ENCODE data around the gene GPNMB. TPM values are rescaled to one million over a fixed set of nuclear protein-coding genes. Genes with fewer than 3 reads are reported as not detected.
"Not testable (repeated sequence)": the region's sequence is repeated elsewhere in the genome, so short reads cannot be mapped to it uniquely, and the experiment has no call there.

The GPNMB gene
- total RNA-seq = 0.27 TPM

DNA sequence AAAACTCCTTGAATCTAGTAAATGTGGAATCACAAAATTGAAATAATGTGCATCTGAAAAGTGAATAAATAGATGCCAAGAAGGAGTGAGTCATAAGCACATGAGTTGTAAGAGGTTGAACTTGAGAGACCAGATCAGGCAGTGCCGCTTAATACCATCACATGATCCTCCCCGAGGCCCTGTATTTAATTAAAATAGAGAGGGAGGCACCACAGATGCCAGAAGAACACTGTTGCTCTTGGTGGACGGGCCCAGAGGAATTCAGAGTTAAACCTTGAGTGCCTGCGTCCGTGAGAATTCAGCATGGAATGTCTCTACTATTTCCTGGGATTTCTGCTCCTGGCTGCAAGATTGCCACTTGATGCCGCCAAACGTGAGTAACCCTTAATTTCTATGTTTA, at the start of gene GPNMB:
Gene GPNMB (plus strand): TSS at position 221 of the 400 bp plus-strand sequence. CDS start 83 bp downstream, at position 304.
- peak in 1 of 3 donors; percentile 3 for DNase-seq (ENCODE audit: low read depth in 2 of 3, low spot score in 2 of 3)

DNA sequence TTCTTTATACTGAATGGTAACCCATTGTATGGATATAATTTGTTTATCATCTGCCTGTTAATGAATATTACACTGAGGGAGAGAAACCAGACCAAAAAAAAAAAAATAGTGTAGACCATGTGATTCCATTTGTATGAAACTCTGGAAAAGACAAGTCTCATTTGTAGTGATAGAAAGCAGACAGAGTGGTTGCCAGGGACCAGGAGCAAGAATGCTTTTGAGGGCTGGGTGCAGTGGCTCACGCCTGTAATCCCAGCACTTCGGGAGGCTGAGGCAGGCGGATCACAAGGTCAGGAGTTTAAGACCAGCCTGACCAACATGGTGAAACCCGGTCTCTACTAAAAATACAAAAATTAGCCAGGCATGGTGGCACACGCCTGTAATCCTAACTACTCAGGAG, 48.8 kb upstream of the GPNMB start:
- not testable (repeated sequence) for DNase-seq (ENCODE audit: low read depth in 2 of 3, low spot score in 2 of 3)

DNA sequence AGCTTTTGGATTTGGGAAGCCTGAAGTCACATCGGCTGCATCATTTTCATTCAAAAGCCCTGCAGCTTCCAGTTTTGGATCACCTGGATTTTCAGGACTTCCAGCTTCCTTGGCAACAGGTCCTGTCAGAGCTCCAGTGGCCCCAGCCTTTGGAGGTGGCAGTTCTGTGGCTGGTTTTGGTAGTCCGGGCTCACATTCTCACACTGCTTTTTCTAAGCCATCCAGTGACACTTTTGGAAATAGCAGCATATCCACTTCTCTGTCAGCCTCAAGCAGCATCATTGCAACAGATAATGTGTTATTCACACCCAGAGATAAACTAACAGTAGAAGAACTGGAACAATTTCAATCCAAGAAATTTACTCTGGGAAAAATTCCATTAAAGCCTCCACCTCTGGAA, 46.2 kb upstream of the GPNMB start:
- no peak for DNase-seq (ENCODE audit: low read depth in 2 of 3, low spot score in 2 of 3)

DNA sequence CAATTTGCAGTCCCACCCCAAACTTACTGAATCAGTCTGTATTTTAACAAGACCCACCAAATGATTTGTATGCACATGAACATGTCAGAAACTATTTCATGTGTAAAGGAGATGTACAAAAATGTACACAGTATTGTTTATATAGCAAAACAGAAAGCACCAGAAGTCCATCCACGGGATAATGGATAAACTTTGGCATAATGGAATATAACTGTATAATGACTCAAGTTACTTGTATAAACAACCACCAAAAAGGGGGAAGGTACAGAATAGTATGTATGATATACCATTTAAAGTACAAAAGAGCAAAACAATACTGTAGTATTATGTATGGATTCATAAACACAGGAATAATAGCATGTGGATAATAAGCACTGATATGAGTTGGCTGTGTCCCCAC, 42.3 kb upstream of the GPNMB start:
- no peak for DNase-seq (ENCODE audit: low read depth in 2 of 3, low spot score in 2 of 3)

DNA sequence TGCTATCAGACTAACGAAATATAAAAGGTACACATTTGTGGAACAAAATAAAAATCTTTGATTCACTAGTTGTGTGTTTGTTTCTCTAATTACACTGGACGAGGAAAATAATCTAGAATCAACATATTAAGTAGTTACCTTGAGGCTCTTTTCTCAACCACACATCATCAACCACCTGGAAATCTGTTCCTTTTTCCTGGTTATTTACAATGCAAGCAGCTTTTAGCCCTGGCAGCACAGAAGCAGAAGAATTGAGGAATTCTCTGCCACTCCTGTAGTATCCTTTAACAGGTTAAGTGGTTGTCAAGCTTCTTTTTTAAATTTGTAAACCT, 41.0 kb upstream of the GPNMB start:
- DNase-seq (ENCODE audit: low read depth in 2 of 3, low spot score in 2 of 3) = no peak

DNA sequence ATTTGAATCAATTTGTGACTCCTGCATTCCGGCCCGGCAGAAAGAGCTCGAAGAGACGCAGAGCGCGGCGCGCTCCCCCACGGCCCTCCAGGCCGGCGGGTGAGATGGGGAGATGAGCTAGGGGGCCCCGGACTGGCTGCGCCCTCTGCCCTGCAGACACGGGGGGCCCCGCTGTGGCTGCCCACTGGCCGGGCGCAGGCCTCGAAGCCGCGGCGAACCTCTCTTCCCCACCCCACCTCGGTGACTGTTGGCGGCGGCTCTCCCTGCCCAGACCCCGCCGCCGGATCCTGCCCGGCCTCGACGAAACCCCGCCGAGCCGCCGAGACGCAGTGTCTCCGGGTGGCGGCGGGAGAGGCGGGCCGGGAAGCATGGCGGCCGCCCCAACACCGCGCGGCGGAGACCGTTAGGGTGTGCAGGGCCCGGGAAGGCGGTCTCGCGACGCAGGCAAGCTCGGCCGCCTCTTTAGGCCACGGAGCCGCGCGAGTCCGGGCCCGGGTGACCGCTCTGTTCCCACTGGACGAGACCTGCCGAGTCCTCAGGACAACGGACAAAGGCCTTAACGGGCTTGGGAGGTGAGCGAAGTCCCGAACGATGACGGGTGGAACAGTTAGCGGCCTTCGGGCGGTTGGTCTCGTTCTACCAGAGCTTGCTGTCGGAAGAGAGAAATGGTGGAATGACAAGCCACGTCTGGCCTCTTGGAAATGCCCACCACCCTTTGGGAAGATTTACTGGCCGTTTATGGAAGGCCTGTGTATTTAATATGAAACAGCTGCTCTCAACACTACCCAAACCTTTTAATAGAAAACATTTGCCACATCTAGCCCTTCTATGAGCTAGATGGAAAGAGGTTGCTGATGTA, 40.4 kb upstream of the GPNMB start:
- DNase-seq (ENCODE audit: low read depth in 2 of 3, low spot score in 2 of 3) = peak in 2 of 3 donors; percentile 26 to 63

DNA sequence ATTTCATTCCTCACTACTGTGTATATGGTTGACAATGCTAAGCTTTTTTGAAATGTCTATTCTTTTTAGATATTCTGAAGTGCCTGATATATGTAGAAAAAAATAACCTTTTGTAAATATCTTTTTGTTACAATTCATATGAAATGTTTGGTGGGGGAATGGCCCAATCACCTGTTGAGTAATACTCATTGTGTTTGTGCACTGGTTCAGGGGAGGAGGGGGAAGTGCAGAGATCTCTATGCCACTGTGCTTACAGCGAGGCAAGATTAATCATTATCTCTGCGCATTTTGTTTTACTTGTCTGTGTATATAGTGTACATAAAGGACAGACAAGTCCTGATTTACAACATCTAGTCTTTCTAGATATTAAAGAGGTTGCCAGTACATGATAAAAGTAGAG, 39.6 kb upstream of the GPNMB start:
- DNase-seq (ENCODE audit: low read depth in 2 of 3, low spot score in 2 of 3) = peak in 1 of 3 donors; percentile 18

DNA sequence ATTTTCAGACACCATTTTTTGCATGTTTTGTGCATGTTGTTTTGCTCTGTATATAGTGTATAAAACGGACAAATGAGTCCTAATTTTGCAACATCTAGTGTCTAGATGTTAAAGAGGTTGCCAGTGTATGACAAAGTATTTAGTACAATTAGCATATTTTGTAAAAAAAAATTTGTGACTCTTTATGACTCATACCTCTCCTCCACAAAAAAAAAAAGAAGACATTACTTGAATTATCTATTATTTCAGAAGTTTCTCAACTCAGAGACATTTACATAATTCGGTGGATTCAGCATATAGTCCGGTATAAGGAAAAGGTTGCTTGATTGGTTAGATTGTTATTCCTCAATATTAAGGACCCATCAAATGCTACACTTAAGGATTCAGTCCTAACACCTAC, 38.7 kb upstream of the GPNMB start:
- no peak for DNase-seq (ENCODE audit: low read depth in 2 of 3, low spot score in 2 of 3)

DNA sequence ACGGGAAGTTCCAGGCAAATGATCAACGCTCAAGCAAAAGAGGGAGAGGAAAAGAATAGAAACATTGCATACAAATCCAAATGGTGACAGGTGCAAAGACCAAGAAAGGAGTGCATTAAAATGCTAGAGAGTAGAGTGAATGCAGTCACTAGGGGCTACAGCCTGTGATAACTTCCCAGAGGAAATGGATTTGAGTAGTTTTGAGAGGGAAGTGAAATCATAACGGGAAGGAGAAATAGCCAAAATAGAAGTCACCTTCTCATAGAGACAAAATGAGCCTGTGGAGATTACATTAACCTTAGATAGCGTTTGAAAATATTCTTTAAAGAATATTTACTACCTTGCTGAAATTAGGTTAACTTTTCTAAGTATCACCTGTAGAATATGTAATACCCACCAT, 38.3 kb upstream of the GPNMB start:
- no peak for DNase-seq (ENCODE audit: low read depth in 2 of 3, low spot score in 2 of 3)

DNA sequence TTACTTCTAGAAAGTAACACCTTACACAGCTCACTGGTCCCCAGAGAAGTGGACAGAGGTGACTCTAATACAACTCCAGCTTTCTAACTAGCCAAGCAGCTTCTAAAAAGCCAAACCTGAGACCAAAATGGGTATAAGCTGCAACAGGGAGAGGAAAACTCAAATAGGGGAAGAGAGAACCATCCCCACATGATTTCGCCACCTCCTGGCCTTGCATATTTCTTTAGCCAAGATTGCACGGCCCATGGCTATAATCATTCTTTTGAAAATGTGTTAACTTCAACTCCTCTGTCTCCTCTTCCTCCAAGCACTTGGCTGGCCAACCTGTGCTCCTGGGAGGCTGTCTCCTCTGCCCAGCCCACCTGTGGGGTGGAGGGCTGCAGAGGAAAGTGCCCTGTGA, 36.1 kb upstream of the GPNMB start:
- no peak for DNase-seq (ENCODE audit: low read depth in 2 of 3, low spot score in 2 of 3)

DNA sequence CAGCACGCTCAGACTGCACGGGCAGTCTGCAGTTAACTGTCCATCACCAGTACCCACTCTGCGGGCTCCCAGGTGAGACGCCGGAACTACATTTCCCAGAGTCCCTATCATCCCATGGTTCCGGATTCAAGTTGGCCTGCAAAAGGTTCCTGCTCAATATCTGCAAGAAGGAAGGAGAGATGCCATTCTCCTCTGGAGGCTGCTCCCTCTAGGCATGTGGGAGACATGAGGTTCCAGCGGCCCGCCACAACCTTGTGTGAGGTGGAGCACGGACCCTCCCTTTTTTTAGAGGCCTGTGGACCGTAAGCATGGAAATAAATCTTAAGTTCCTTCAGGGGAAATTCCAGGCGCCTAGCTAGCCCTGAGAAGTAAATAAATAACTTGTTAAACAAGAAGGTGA, 35.0 kb upstream of the GPNMB start:
- no peak for DNase-seq (ENCODE audit: low read depth in 2 of 3, low spot score in 2 of 3)

DNA sequence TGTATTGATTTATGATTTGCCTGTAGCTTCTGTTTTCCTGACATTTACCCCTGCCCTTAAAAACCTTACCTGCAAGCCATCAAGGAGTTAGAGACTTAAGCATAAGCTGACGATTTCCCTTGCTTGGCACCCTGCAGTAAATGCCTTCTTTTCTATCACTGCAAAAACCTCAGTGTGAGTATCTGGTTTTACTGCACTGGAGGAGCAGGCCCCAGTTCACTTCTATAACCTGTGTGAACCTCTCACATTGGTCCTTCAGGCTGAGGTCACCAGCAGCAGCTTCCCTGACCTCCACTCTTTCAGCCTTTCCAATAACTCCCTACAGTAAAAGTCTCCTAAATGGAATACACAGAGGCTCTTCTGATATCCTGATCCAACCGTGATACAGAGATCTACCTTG, 34.2 kb upstream of the GPNMB start:
- no peak for DNase-seq (ENCODE audit: low read depth in 2 of 3, low spot score in 2 of 3)

DNA sequence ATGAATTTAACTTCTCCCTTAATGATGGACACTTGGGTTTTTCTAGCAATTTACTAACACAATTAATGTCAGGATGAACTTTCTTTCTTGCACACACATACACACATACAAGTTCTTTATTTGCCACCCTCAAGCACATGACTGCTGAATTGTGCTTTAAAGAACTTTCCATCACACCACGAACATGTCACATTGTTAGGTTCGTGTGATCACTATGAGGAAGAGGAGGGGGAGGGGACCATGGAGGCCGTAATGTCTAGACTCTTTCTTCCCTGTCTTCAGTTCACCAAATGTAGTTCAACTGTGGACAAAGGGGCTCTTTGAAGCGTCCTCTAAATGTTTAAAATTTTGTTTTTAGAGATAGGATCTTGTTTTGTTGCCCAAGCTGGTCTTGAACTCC, 33.7 kb upstream of the GPNMB start:
- no peak for DNase-seq (ENCODE audit: low read depth in 2 of 3, low spot score in 2 of 3)

DNA sequence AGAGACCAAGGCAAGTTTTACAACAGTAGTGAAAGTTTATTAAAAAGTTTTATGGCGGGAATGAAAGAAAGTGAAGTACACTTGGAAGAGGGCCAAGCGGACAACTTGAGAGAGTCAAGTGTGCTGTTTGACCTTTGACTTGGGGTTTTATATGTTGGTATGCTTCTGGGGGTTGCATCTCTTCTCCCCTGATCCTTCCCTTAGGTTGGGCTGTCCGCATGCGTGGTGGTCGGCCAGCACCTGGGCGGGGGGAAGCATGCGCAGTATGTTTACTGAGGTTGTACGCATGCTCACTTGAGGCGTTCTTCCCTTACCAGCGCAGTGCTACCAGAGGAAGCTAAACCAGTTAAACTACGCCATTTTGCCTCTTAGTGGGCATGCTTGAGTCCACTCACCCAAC, 32.8 kb upstream of the GPNMB start:
- DNase-seq (ENCODE audit: low read depth in 2 of 3, low spot score in 2 of 3) = no peak

DNA sequence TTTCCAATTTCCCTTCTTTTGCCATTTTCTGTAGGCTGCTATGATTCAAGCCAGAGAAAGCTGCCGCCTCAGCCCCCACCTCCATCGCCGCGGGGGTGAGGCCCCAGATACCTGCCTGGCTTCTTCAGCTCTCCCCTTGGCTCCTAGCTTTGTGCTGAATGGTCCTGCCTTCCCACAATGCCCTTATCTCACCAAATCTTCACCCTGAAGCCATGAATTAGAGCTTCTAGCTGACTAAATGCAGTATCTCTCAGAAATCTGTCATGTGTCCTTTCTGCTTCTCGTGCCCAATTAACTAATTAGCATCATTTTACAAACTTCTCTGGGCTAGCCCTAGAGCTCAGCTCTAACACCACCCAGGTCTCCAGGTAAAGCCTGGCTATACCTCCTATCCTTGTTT, 32.2 kb upstream of the GPNMB start:
- no peak for DNase-seq (ENCODE audit: low read depth in 2 of 3, low spot score in 2 of 3)

DNA sequence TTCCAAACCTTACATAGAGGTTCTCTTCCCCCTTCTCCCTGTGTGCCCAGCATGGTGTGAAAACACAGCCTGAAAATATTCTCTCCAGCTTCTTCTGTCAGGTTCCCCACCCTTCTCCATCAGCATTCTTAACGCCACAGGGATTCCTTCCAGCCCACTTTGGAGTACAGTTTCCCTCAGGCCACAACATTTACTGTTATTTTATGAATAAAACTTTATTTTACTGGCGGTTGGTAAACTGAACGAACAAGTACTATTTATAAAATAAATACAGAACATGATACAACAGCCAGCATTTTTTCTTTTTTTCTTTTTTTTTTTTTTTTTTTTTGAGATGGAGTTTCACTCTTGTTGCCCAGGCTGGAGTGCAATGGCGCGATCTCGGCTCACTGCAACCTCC, 31.6 kb upstream of the GPNMB start:
- DNase-seq (ENCODE audit: low read depth in 2 of 3, low spot score in 2 of 3) = no peak

DNA sequence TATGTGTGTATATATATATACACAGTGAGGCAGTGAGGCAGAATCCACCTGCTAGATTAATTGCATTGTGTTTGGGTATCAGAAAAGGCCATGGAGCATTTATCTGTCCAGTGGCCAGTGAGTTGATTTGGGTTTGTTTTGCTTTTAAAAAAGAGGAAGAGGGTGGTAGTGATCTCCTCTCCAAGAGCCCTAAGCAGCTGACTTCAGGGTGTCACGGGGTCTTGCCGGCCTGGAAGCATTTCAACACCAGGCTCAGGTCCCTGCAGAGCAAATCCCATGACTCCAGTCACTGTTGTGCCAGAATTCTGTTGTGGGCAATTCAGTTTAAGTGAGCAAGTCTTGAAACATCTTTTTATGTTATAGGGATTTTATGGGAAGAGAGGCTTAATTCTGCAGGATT, 30.6 kb upstream of the GPNMB start:
- DNase-seq (ENCODE audit: low read depth in 2 of 3, low spot score in 2 of 3) = peak in 2 of 3 donors; percentile 22 to 35

DNA sequence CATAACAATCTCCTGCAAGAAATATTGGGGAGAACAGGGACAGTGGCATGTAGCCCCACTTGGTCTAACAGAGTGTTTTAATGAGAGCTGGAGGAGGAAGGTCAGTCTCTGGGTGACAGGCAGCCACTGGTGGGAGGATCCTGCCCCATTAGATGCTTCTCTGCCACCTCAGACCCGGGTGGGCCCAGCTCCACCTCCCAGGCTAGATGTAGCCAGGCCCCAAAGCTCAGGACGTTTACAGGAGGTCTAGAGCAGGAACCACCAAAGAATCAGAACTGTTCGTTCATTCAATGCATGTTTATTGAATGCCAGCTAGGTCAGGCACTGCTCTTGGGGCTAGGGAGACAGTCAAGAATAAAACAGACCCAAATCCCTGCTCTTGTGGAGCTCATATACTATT, 28.4 kb upstream of the GPNMB start:
- DNase-seq (ENCODE audit: low read depth in 2 of 3, low spot score in 2 of 3) = no peak

DNA sequence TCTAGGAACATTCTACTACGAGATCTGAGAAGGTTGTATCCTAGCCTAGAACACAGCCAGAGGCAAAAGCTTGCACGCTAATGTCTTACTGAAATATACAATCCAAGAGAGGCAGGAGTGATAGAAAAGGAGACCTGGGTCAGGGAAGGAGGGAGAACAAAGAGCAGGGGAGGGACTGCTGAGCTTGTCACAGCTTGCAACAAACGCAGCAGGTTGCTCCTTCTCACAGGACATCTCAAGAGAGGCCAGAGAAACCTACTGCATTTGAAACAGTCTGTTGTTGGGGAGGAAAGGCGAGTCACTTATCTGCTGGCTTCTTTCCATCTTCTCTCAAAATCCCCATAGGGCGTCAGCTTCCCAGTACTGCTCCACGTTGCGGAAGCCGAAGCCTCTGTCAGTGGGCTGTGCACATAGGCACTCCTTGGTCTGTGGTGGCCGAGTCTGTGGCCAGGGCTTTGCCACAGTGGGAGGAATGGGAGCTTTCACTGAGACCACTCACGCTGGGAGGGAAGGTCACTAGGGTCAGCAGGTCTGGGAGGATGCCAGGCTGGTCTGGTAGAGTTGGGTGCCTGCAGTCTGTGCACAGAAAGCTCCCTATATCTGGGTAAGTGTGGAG, 25.8 kb upstream of the GPNMB start:
- no peak for DNase-seq (ENCODE audit: low read depth in 2 of 3, low spot score in 2 of 3)

DNA sequence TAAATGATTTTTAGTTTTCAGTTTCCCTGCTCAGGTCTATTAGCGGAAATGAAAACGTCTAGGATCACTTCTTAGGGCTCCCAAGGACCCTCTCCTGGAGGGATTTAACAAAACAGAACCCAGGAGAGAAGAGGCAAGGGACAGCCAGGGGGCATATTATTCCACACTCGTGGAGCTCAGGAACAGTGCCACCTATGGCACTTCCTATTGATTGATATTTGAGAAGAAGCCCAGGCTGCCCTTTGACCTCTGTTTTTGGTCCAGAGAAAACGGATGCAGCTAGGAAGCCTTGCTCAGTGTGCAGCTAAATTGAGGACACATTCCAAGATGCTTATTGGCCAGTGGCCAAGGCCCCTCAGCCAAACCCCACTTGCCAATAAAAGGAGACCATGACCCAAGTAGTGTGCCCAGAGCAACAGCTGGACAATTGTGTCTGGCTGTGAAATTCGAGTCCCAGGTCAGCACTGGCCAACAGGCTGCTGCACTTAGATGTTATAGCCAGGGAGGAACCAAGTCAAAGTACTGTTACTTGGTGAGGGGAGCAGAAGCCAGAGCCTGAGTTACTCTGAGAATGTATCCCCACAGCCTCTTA, 24.0 kb upstream of the GPNMB start:
- DNase-seq (ENCODE audit: low read depth in 2 of 3, low spot score in 2 of 3) = no peak

DNA sequence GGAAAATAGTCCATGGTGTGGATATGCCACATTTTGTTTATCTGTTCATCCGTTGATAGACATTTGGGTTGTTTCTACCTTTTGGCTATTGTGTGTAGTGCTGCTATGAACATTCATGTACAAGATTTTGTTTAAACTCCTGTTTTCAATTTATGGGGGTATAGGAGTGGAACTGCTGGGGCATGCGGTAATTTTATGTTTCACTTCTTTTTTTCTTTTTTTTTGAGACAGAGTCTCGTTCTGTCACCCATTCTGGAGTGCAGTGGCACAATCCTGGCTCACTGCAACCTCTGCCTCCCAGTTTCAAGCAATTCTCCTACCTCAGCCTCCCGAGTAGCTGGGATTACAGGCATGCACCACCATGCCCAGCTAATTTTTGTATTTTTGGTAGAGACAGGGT, 22.2 kb upstream of the GPNMB start:
- DNase-seq (ENCODE audit: low read depth in 2 of 3, low spot score in 2 of 3) = not testable (repeated sequence)

DNA sequence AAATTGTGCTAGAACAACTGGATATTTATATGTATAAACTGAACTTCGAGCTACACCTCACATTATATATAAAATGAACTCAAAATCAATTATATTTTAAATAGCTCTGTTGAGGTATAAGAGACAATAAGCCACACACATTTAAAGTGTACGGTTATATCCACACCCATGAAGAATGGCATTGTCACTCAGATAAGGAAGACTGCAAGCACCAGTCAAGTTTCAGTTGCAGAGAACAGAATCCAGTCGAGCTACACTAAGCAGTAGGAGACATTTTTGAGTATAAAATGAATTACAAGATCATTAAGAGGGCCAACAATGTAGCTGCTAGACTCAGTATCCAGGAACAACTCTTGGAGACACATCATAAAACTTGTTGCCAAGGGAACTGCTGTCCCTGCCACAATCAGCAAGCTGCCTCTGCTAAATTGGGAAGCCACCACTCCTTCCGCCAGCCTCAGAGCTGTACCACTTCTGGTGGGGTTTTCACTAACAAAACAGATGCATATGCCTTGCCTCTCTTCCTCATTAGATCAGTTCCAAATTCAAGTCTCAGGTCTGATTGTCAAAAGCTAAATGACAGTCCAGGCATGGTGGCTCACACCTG, 19.6 kb upstream of the GPNMB start:
- peak in 1 of 3 donors; percentile 40 for DNase-seq (ENCODE audit: low read depth in 2 of 3, low spot score in 2 of 3)
